K562 (cell line): ENCODE measurements around the gene ETV7.

Source experiments
- SREBF2 ChIP-seq: sonication (generic); formaldehyde crosslinking; IDR thresholded peaks from 2 replicates; pipeline ENCODE4 v1.4.0; 2020; ENCODE audit warnings: mild to moderate bottlenecking, missing genetic modification reagents
- TAF1 ChIP-seq: IDR thresholded peaks from 2 replicates; pipeline ENCODE4 v1.6.1; 2011; ENCODE audit warnings: mild to moderate bottlenecking, low read length, moderate library complexity; ENCODE audit not compliant: insufficient read depth, control insufficient read depth, severe bottlenecking; ENCODE audit errors: extremely low read depth
- TF ChIP-seq, protein P1 (sequence below), 2 experiments: fragments of 450-650 bp; formaldehyde crosslinking in 1 of 2; IDR thresholded peaks; 2 replicates each; pipeline versions ENCODE4 v1.4.0 to v1.6.1; 2014 to 2020; ENCODE audit warnings: mild to moderate bottlenecking in 2 of 2, borderline replicate concordance in 1 of 2, low read depth in 1 of 2

DNA sequence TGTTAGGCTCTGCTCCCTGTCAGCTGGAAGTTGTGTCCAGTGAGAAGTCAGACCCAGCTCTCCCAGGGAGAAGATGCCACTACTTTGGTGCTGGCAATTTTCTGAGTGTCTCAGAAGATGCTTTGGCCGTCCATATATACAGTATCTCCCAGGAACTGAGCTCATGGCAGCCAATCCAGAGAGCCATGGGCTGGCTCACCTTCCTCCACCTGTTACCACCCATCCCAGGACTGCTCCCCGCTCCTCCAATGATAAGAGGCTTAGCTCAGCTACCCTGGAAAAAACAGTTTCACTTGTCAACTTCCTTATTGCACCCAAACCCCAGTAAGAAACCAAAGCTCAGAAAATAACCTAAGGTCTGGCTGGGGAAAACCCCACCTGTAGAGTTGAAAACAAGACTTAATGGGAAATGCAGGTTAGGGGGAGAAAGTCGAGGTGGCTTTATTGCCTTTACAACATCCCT is 50.7 kb downstream of the ETV7 start, which contains the start of gene BNIP5:
- TF ChIP-seq SREBF2 (CRISPR knock-in tag) (no peak), TAF1 (no peak)
- TF ChIP-seq, protein P1, sequence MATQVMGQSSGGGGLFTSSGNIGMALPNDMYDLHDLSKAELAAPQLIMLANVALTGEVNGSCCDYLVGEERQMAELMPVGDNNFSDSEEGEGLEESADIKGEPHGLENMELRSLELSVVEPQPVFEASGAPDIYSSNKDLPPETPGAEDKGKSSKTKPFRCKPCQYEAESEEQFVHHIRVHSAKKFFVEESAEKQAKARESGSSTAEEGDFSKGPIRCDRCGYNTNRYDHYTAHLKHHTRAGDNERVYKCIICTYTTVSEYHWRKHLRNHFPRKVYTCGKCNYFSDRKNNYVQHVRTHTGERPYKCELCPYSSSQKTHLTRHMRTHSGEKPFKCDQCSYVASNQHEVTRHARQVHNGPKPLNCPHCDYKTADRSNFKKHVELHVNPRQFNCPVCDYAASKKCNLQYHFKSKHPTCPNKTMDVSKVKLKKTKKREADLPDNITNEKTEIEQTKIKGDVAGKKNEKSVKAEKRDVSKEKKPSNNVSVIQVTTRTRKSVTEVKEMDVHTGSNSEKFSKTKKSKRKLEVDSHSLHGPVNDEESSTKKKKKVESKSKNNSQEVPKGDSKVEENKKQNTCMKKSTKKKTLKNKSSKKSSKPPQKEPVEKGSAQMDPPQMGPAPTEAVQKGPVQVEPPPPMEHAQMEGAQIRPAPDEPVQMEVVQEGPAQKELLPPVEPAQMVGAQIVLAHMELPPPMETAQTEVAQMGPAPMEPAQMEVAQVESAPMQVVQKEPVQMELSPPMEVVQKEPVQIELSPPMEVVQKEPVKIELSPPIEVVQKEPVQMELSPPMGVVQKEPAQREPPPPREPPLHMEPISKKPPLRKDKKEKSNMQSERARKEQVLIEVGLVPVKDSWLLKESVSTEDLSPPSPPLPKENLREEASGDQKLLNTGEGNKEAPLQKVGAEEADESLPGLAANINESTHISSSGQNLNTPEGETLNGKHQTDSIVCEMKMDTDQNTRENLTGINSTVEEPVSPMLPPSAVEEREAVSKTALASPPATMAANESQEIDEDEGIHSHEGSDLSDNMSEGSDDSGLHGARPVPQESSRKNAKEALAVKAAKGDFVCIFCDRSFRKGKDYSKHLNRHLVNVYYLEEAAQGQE (IDR thresholded peaks at IDR 0.05; ENCODE audit: borderline replicate concordance) = no peak
- TF ChIP-seq, protein P1 (CRISPR knock-in tag; IDR thresholded peaks at IDR 0.05; ENCODE audit: low read depth) = no peak
